ENCODE results near the gene STATH.
"Not testable (repeated sequence)": the region's sequence is repeated elsewhere in the genome, so short reads cannot be mapped to it uniquely, and the experiment has no call there.

The STATH gene

DNA sequence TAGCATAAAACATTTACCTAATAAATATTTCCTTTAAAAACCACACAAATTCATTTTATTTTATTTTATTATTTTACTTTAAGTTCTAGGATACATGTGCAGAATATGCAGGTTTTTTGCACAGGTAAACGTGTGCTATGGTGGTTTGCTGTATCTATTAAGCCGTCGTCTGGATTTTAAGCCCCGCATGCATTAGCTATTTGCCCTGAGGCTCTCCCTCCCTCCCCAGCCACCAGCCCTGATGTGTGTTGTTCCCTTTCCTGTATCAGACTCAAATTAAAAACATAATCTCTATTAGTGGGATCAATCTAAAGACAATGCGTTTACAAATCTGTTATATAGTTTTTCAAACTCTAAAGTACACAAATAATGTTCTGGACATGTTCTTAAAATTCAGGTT, 31.2 kb downstream of the STATH start:
- TF ChIP-seq EZH2phosphoT487 (IDR thresholded peaks at IDR 0.05; ENCODE audit: low read depth) = no peak
- TF ChIP-seq, protein P1, sequence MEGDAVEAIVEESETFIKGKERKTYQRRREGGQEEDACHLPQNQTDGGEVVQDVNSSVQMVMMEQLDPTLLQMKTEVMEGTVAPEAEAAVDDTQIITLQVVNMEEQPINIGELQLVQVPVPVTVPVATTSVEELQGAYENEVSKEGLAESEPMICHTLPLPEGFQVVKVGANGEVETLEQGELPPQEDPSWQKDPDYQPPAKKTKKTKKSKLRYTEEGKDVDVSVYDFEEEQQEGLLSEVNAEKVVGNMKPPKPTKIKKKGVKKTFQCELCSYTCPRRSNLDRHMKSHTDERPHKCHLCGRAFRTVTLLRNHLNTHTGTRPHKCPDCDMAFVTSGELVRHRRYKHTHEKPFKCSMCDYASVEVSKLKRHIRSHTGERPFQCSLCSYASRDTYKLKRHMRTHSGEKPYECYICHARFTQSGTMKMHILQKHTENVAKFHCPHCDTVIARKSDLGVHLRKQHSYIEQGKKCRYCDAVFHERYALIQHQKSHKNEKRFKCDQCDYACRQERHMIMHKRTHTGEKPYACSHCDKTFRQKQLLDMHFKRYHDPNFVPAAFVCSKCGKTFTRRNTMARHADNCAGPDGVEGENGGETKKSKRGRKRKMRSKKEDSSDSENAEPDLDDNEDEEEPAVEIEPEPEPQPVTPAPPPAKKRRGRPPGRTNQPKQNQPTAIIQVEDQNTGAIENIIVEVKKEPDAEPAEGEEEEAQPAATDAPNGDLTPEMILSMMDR (IDR thresholded peaks at IDR 0.05; ENCODE audit: low read depth, low read length) = no peak
- H3K36me3 ChIP-seq (replicated peaks; ENCODE audit: low read depth, low read length) = no peaks in the 10 kb centered on the region
- H3K4me2 ChIP-seq (ENCODE audit: low read length) = no peak overlapping the region
- H3K9me3 ChIP-seq (ENCODE audit: insufficient read depth, low read length) = no peaks in the 10 kb centered on the region
- H4K20me1 ChIP-seq (ENCODE audit: insufficient read depth, low read length) = no peaks in the 10 kb centered on the region
- no peak overlapping the region for H3K27ac ChIP-seq (ENCODE audit: low read length)
- no peaks in the 10 kb centered on the region for H3K27me3 ChIP-seq (ENCODE audit: low read depth, low read length)
- H3K79me2 ChIP-seq (ENCODE audit: low read length) = no peaks in the 10 kb centered on the region
- no peak overlapping the region for H2AFZ ChIP-seq (ENCODE audit: low read depth, low read length)
- no peaks in the 10 kb centered on the region for H3K4me1 ChIP-seq (ENCODE audit: low read length)
- H3K9ac ChIP-seq (ENCODE audit: low read length) = no peak overlapping the region
- H3K4me3 ChIP-seq (ENCODE audit: low read length) = no peak overlapping the region

DNA sequence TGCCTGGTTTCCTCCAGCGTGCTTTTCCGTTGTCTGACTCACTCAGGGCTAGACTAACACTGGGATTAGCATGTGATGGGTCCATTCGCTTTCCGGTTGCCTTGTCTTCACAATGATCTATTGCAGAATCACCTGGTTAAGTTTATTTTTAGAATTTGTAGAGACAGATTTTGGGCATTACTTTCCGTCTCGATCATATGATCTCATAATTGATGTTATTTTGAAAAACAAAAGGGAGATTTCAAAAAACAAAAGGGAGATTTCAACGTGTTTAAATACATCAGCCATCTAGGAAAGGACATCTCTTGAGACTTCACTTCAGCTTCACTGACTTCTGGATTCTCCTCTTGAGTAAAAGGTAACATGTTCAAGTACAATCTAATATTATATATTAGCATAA, 32.4 kb downstream of the STATH start, which contains the start of gene HTN3:
Gene HTN3 (plus strand): TSS at position 301 of the 400 bp plus-strand sequence. CDS start 2,282 bp downstream, outside the sequence.
- not testable (repeated sequence) for H4K20me1 ChIP-seq (ENCODE audit: insufficient read depth, low read length); H3K36me3 ChIP-seq (replicated peaks; ENCODE audit: low read depth, low read length); H2AFZ ChIP-seq (ENCODE audit: low read depth, low read length); H3K9ac ChIP-seq (ENCODE audit: low read length); H3K4me2 ChIP-seq (ENCODE audit: low read length); H3K27me3 ChIP-seq (ENCODE audit: low read depth, low read length); H3K79me2 ChIP-seq (ENCODE audit: low read length); H3K9me3 ChIP-seq (ENCODE audit: insufficient read depth, low read length); H3K27ac ChIP-seq (ENCODE audit: low read length); H3K4me1 ChIP-seq (ENCODE audit: low read length); H3K4me3 ChIP-seq (ENCODE audit: low read length)

- H3K4me3 ChIP-seq (ENCODE audit: low read length); H3K9me3 ChIP-seq (ENCODE audit: insufficient read depth, low read length); H3K4me1 ChIP-seq (ENCODE audit: low read length); H3K79me2 ChIP-seq (ENCODE audit: low read length); H3K9ac ChIP-seq (ENCODE audit: low read length); H3K27me3 ChIP-seq (ENCODE audit: low read depth, low read length); H2AFZ ChIP-seq (ENCODE audit: low read depth, low read length); H3K27ac ChIP-seq (ENCODE audit: low read length); H3K4me2 ChIP-seq (ENCODE audit: low read length); H4K20me1 ChIP-seq (ENCODE audit: insufficient read depth, low read length); H3K36me3 ChIP-seq (replicated peaks; ENCODE audit: low read depth, low read length): not testable (repeated sequence)
These were observed 41.8 kb downstream of the STATH start for GRCh38 chr4:70037559-70037958.

GRCh38 chr4:70039928-70040327, 44.2 kb downstream of the STATH start:
- not testable (repeated sequence) for H3K9me3 ChIP-seq (ENCODE audit: insufficient read depth, low read length); H3K4me3 ChIP-seq (ENCODE audit: low read length); H3K4me1 ChIP-seq (ENCODE audit: low read length); H3K27ac ChIP-seq (ENCODE audit: low read length); H3K4me2 ChIP-seq (ENCODE audit: low read length); H2AFZ ChIP-seq (ENCODE audit: low read depth, low read length); H3K9ac ChIP-seq (ENCODE audit: low read length); H3K79me2 ChIP-seq (ENCODE audit: low read length); H3K27me3 ChIP-seq (ENCODE audit: low read depth, low read length); H3K36me3 ChIP-seq (replicated peaks; ENCODE audit: low read depth, low read length); H4K20me1 ChIP-seq (ENCODE audit: insufficient read depth, low read length)

GRCh38 chr4:70041652-70042286, 46.0 kb downstream of the STATH start:
- Histone ChIP-seq H3K4me3 (ENCODE audit: low read length) (no peak overlapping the region), H3K27ac (ENCODE audit: low read length) (no peak overlapping the region), H3K27me3 (ENCODE audit: low read depth, low read length) (no peaks in the 10 kb centered on the region), H3K4me2 (ENCODE audit: low read length) (no peak overlapping the region), H4K20me1 (ENCODE audit: insufficient read depth, low read length) (no peaks in the 10 kb centered on the region), H3K36me3 (replicated peaks; ENCODE audit: low read depth, low read length) (no peaks in the 10 kb centered on the region), H3K4me1 (ENCODE audit: low read length) (no peaks in the 10 kb centered on the region), H3K9ac (ENCODE audit: low read length) (no peak overlapping the region), H3K9me3 (ENCODE audit: insufficient read depth, low read length) (no peaks in the 10 kb centered on the region), H3K79me2 (ENCODE audit: low read length) (no peaks in the 10 kb centered on the region), H2AFZ (ENCODE audit: low read depth, low read length) (no peak overlapping the region)
- TF ChIP-seq EZH2phosphoT487 (IDR thresholded peaks at IDR 0.05; ENCODE audit: low read depth) = no peak
- TF ChIP-seq, protein P1 (IDR thresholded peaks at IDR 0.05; ENCODE audit: low read depth, low read length) = no peak

DNA sequence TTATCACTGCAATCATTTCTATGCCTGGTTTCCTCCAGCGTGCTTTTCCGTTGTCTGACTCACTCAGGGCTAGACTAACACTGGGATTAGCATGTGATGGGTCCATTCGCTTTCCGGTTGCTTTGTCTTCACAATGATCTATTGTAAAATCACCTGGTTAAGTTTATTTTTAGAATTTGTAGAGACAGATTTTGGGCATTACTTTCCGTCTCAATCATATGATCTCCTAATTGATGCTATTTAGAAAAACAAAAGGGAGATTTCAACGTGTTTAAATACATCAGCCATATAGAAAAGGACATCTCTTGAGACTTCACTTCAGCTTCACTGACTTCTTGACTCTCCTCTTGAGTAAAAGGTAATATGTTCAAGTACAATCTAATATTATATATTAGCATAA, 54.4 kb downstream of the STATH start, which contains the start of gene HTN1:
Gene HTN1 (plus strand): TSS at position 301 of the 400 bp plus-strand sequence. CDS start 2,639 bp downstream, outside the sequence.
- not testable (repeated sequence) for H2AFZ ChIP-seq (ENCODE audit: low read depth, low read length); H3K4me1 ChIP-seq (ENCODE audit: low read length); H3K27me3 ChIP-seq (ENCODE audit: low read depth, low read length)

More for the DNA sequence above, 54.4 kb downstream of the STATH start, which contains the start of gene HTN1:
- H3K27ac ChIP-seq (ENCODE audit: low read length); H3K79me2 ChIP-seq (ENCODE audit: low read length); H4K20me1 ChIP-seq (ENCODE audit: insufficient read depth, low read length); H3K4me2 ChIP-seq (ENCODE audit: low read length); H3K9me3 ChIP-seq (ENCODE audit: insufficient read depth, low read length); H3K4me3 ChIP-seq (ENCODE audit: low read length); H3K36me3 ChIP-seq (replicated peaks; ENCODE audit: low read depth, low read length); H3K9ac ChIP-seq (ENCODE audit: low read length): not testable (repeated sequence)

All from OCI-LY3 (cell line).